ENCODE measurements around the gene GOLGB1.
A peak's percentile ranks its signal among the peaks of the same experiment; 100 is the strongest.

The GOLGB1 gene

DNA sequence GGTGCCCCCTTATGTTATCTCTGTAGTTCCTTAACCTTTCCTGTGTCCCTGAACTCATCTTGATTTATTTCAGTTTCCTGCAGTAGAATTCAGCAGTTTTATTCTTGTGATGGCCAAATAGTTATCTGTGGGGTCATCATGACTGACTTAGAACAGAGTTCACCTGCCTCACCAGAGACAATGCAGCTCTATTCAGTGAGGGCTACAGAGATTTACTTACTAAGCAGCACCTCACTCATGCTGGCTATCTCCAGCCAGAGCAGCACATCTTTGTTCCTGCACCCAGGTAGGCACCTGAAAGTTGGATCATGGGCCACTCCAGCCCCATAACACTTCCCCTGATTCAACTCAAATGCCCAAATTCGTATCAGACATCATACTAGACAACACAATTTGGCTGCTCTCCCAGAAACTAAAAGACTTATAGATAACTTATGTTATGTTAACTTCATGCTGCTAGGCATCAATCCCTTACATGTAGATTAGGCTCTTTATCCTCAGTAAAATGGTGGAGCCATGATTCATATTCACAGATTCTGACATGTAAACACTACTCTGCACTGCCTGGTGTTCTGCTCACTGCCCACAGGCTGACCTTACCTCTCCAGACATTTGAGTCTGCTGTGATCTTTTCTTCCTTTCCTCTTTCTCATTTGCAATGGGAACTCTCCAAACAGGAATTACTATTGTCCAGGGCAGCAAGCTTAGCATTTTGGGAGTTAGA, 9.3 kb upstream of the GOLGB1 start:
- no peak overlapping the region for H2BK12ac ChIP-seq (ENCODE audit: low read length)
- no peaks in the 10 kb centered on the region for H3K36me3 ChIP-seq (ENCODE audit: control insufficient read depth in 1 of 2, insufficient read depth in 2 of 2, low read length in 2 of 2)
- H3K79me2 ChIP-seq (ENCODE audit: control insufficient read depth, insufficient read depth, low read length, poor library complexity): no peaks in the 10 kb centered on the region
- H4K8ac ChIP-seq (ENCODE audit: low read depth, low read length): no peak overlapping the region
- no peak overlapping the region for H3K4me2 ChIP-seq (ENCODE audit: low read length)
- no peak overlapping the region for H3K9ac ChIP-seq (ENCODE audit: low read length)
- no peak overlapping the region for H3K18ac ChIP-seq (ENCODE audit: low read length)
- no peak overlapping the region for H3K4ac ChIP-seq (ENCODE audit: low read depth, low read length)
- no peak overlapping the region for H2AFZ ChIP-seq (ENCODE audit: insufficient read depth, low read length, poor library complexity)
- no peak overlapping the region for H2BK120ac ChIP-seq (ENCODE audit: insufficient read depth, low read length, poor library complexity)
- H3K27me3 ChIP-seq (ENCODE audit: insufficient read depth, low read length): no peaks in the 10 kb centered on the region
- H3K79me1 ChIP-seq (ENCODE audit: low read length): no peaks in the 10 kb centered on the region
- no peak overlapping the region for H3K14ac ChIP-seq (ENCODE audit: low read length)
- H3K9me3 ChIP-seq (ENCODE audit: insufficient read depth, low read depth, low read length): no peaks in the 10 kb centered on the region
- no peaks in the 10 kb centered on the region for H3K4me1 ChIP-seq (ENCODE audit: control insufficient read depth in 1 of 2, insufficient read depth in 2 of 2, low read length in 2 of 2)
- H4K91ac ChIP-seq (ENCODE audit: low read depth, low read length): no peak overlapping the region
- WGBS (ENCODE audit: extremely low coverage, insufficient coverage, insufficient read length): no CpG with 5 or more reads among the region's 1 CpG
- H3K4me3 ChIP-seq (ENCODE audit: low read depth, low read length): no peak overlapping the region
- H3K27ac ChIP-seq (ENCODE audit: low read depth, low read length): no peak overlapping the region
- H4K12ac ChIP-seq (ENCODE audit: low read depth, low read length): no peak overlapping the region
- DNase-seq: no peak
- H3K23ac ChIP-seq (ENCODE audit: low read length): no peak overlapping the region
- H2BK5ac ChIP-seq (ENCODE audit: low read depth, low read length, poor library complexity): no peak overlapping the region
- no peak overlapping the region for H2AK5ac ChIP-seq (ENCODE audit: low read length)

DNA sequence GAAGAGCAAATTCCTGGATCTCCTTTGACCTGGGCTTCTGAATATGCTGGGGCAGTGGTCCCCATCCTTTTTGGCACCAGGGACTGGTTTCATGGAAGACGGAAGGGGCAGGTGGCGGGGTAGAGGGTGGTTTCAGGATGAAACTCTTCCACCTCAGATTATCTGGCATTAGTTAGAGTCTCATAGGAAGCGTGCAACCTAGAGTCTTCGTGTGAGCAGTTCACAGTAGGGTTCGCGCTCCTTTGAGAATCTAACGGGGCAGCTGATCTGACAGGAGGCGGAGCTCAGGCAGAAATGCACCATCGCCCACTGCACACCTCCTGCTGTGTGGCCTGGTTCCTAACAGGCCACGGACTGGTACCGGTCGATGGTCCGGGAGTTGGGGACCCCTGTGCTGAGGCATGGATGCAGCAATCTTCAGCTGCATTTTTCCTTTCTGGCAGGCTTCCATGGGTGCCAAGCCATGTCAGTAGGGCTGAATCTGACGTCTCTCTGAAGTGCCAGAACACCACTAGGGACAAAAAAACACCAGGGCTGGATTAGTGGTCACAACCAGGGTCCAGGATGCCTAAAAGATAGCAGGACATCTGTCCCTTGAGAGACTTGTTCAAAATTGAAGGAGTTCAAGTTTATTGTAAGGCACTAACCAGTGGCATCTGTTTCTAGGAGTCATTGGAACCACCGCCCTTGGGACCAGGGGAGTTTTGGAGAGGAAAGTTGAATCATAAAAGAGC, 8.4 kb upstream of the GOLGB1 start:
- H3K4ac ChIP-seq (ENCODE audit: low read depth, low read length): no peak overlapping the region
- DNase-seq: no peak
- no peaks in the 10 kb centered on the region for H3K79me2 ChIP-seq (ENCODE audit: control insufficient read depth, insufficient read depth, low read length, poor library complexity)
- H3K14ac ChIP-seq (ENCODE audit: low read length): no peak overlapping the region
- no peak overlapping the region for H4K12ac ChIP-seq (ENCODE audit: low read depth, low read length)
- H2BK120ac ChIP-seq (ENCODE audit: insufficient read depth, low read length, poor library complexity): no peak overlapping the region
- no CpG with 5 or more reads among the region's 15 CpGs for WGBS (ENCODE audit: extremely low coverage, insufficient coverage, insufficient read length)
- H4K91ac ChIP-seq (ENCODE audit: low read depth, low read length): no peak overlapping the region
- H2AFZ ChIP-seq (ENCODE audit: insufficient read depth, low read length, poor library complexity): no peak overlapping the region
- no peak overlapping the region for H4K8ac ChIP-seq (ENCODE audit: low read depth, low read length)
- no peaks in the 10 kb centered on the region for H3K36me3 ChIP-seq (ENCODE audit: control insufficient read depth in 1 of 2, insufficient read depth in 2 of 2, low read length in 2 of 2)
- no peak overlapping the region for H2AK5ac ChIP-seq (ENCODE audit: low read length)
- no peak overlapping the region for H3K4me2 ChIP-seq (ENCODE audit: low read length)
- H3K18ac ChIP-seq (ENCODE audit: low read length): no peak overlapping the region
- no peak overlapping the region for H2BK5ac ChIP-seq (ENCODE audit: low read depth, low read length, poor library complexity)
- H3K9me3 ChIP-seq (ENCODE audit: insufficient read depth, low read depth, low read length): no peaks in the 10 kb centered on the region
- no peak overlapping the region for H2BK12ac ChIP-seq (ENCODE audit: low read length)
- no peaks in the 10 kb centered on the region for H3K79me1 ChIP-seq (ENCODE audit: low read length)
- no peak overlapping the region for H3K23ac ChIP-seq (ENCODE audit: low read length)
- H3K27ac ChIP-seq (ENCODE audit: low read depth, low read length): no peak overlapping the region
- H3K9ac ChIP-seq (ENCODE audit: low read length): no peak overlapping the region
- no peaks in the 10 kb centered on the region for H3K27me3 ChIP-seq (ENCODE audit: insufficient read depth, low read length)
- no peaks in the 10 kb centered on the region for H3K4me1 ChIP-seq (ENCODE audit: control insufficient read depth in 1 of 2, insufficient read depth in 2 of 2, low read length in 2 of 2)
- no peak overlapping the region for H3K4me3 ChIP-seq (ENCODE audit: low read depth, low read length)

DNA sequence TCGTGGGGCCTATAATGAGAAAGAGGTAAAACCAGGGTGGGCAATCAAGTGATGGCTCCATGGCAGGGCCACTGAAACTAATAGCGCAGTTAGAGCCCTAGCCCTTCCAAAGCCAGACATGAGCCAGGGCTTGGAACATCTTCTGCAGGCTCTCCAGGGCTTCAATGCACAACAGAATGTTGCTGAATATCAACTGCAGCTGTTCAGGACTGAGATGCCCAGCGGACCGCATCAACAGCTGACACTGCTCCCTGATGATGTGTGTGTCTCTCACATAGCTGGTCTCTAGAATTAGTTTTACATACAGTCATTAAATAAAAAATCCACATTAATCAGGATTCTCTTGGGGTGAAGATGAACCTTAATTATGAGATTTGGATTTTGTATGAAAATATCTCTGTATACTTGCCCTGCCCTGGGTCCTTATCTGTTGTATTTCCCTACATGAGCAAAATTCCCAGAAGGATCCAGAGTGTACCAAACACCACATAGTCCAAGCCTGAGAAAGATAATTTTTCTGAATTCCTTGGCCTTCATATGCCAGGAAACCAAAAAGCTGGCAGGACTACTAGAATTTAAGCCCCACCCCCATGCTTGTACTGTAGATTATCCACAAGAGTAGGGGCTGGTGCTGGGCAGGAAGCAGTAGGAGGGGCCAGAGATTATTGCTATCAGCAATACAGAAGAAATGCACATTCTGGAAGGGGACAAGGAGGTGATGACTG, 7.7 kb upstream of the GOLGB1 start:
- H3K4me2 ChIP-seq (ENCODE audit: low read length): no peak overlapping the region
- no peaks in the 10 kb centered on the region for H3K36me3 ChIP-seq (ENCODE audit: control insufficient read depth in 1 of 2, insufficient read depth in 2 of 2, low read length in 2 of 2)
- H3K9ac ChIP-seq (ENCODE audit: low read length): no peak overlapping the region
- no peak overlapping the region for H4K8ac ChIP-seq (ENCODE audit: low read depth, low read length)
- H2BK5ac ChIP-seq (ENCODE audit: low read depth, low read length, poor library complexity): no peak overlapping the region
- H3K4ac ChIP-seq (ENCODE audit: low read depth, low read length): no peak overlapping the region
- H2BK12ac ChIP-seq (ENCODE audit: low read length): no peak overlapping the region
- H2BK120ac ChIP-seq (ENCODE audit: insufficient read depth, low read length, poor library complexity): no peak overlapping the region
- peak overlapping the region; percentile 45 for H2AFZ ChIP-seq (ENCODE audit: insufficient read depth, low read length, poor library complexity)
- no peak overlapping the region for H3K27ac ChIP-seq (ENCODE audit: low read depth, low read length)
- H3K9me3 ChIP-seq (ENCODE audit: insufficient read depth, low read depth, low read length): no peaks in the 10 kb centered on the region
- no peak overlapping the region for H4K12ac ChIP-seq (ENCODE audit: low read depth, low read length)
- H2AK5ac ChIP-seq (ENCODE audit: low read length): no peak overlapping the region
- H3K23ac ChIP-seq (ENCODE audit: low read length): no peak overlapping the region
- H3K18ac ChIP-seq (ENCODE audit: low read length): no peak overlapping the region
- H3K4me3 ChIP-seq (ENCODE audit: low read depth, low read length): no peak overlapping the region
- no peak overlapping the region for H4K91ac ChIP-seq (ENCODE audit: low read depth, low read length)
- no peaks in the 10 kb centered on the region for H3K4me1 ChIP-seq (ENCODE audit: control insufficient read depth in 1 of 2, insufficient read depth in 2 of 2, low read length in 2 of 2)
- no peak overlapping the region for H3K14ac ChIP-seq (ENCODE audit: low read length)
- H3K27me3 ChIP-seq (ENCODE audit: insufficient read depth, low read length): no peaks in the 10 kb centered on the region
- DNase-seq: no peak
- no peaks in the 10 kb centered on the region for H3K79me2 ChIP-seq (ENCODE audit: control insufficient read depth, insufficient read depth, low read length, poor library complexity)
- WGBS (ENCODE audit: extremely low coverage, insufficient coverage, insufficient read length): no CpG with 5 or more reads among the region's 4 CpGs
- no peaks in the 10 kb centered on the region for H3K79me1 ChIP-seq (ENCODE audit: low read length)

DNA sequence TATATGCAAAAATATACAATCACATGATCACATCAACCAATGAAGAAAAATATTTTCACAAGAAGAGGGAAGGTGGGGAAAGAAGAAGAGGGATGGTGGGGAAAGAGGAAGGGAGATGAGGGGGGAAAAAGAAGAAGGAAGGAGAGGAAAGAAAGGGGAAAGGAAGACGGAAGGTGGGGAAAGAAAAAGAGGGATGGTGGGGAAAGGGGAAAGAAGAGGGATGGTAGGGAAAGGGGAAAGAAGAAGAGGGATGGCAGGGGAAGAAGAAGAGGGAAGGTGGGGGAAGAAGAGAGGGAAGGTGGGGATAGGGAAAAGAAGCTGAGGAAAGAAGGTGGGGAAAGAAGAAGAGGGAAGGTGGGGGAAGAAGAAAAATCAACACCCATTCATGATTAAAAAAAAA, 3.2 kb upstream of the GOLGB1 start:
- no peak overlapping the region for H3K23ac ChIP-seq (ENCODE audit: low read length)
- H3K4me1 ChIP-seq (ENCODE audit: control insufficient read depth in 1 of 2, insufficient read depth in 2 of 2, low read length in 2 of 2): peaks cover 2 to 9% of the 10 kb centered on the region in 2 experiments
- H2AK5ac ChIP-seq (ENCODE audit: low read length): no peak overlapping the region
- no peak overlapping the region for H3K4ac ChIP-seq (ENCODE audit: low read depth, low read length)
- no peak for DNase-seq
- H4K12ac ChIP-seq (ENCODE audit: low read depth, low read length): no peak overlapping the region
- H3K9me3 ChIP-seq (ENCODE audit: insufficient read depth, low read depth, low read length): no peaks in the 10 kb centered on the region
- H3K36me3 ChIP-seq (ENCODE audit: control insufficient read depth in 1 of 2, insufficient read depth in 2 of 2, low read length in 2 of 2): no peaks in the 10 kb centered on the region
- no peak overlapping the region for H2BK12ac ChIP-seq (ENCODE audit: low read length)
- H3K79me2 ChIP-seq (ENCODE audit: control insufficient read depth, insufficient read depth, low read length, poor library complexity): peaks cover 5% of the 10 kb centered on the region
- H2BK5ac ChIP-seq (ENCODE audit: low read depth, low read length, poor library complexity): no peak overlapping the region
- no peak overlapping the region for H3K18ac ChIP-seq (ENCODE audit: low read length)
- no peak overlapping the region for H3K4me2 ChIP-seq (ENCODE audit: low read length)
- H3K9ac ChIP-seq (ENCODE audit: low read length): no peak overlapping the region
- H3K27ac ChIP-seq (ENCODE audit: low read depth, low read length): no peak overlapping the region
- H3K4me3 ChIP-seq (ENCODE audit: low read depth, low read length): no peak overlapping the region
- H3K14ac ChIP-seq (ENCODE audit: low read length): no peak overlapping the region
- no peak overlapping the region for H2AFZ ChIP-seq (ENCODE audit: insufficient read depth, low read length, poor library complexity)
- H3K79me1 ChIP-seq (ENCODE audit: low read length): peaks cover 5% of the 10 kb centered on the region
- H4K8ac ChIP-seq (ENCODE audit: low read depth, low read length): no peak overlapping the region
- 100% methylated on average over 1 of the region's 1 CpG for WGBS (ENCODE audit: extremely low coverage, insufficient coverage, insufficient read length)
- no peaks in the 10 kb centered on the region for H3K27me3 ChIP-seq (ENCODE audit: insufficient read depth, low read length)
- no peak overlapping the region for H2BK120ac ChIP-seq (ENCODE audit: insufficient read depth, low read length, poor library complexity)
- no peak overlapping the region for H4K91ac ChIP-seq (ENCODE audit: low read depth, low read length)
